GM23248 (cell line): ENCODE data around the gene MFAP1. TPM values are rescaled to one million over a fixed set of nuclear protein-coding genes. Genes with fewer than 3 reads are reported as not detected.

Source experiments
- DNase-seq: peaks from one replicate; pipeline ENCODE4 v3.0.0-alpha.2; 2015
- H2AFZ ChIP-seq: fragments of 200-600 bp; sonication (generic); 2 replicates; pipeline ENCODE4 v1.6.1; 2016; ENCODE audit warnings: antibody characterized with exemption
- H3F3A ChIP-seq: fragments of 200-600 bp; sonication (generic); 2 replicates; pipeline ENCODE4 v1.6.1; 2016; ENCODE audit warnings: mild to moderate bottlenecking, antibody characterized with exemption, mixed run types; ENCODE audit not compliant: insufficient read depth
- H3K27ac ChIP-seq: fragments of 200-600 bp; sonication (generic); 2 replicates; pipeline ENCODE4 v1.5.1; 2016; ENCODE audit warnings: mild to moderate bottlenecking
- H3K27me3 ChIP-seq: fragments of 200-600 bp; sonication (generic); replicated peaks from 2 replicates; pipeline ENCODE4 v1.6.1; 2016; ENCODE audit warnings: mild to moderate bottlenecking; ENCODE audit not compliant: insufficient read depth
- H3K36me3 ChIP-seq: fragments of 200-600 bp; sonication (generic); 2 replicates; pipeline ENCODE4 v1.6.1; 2016; ENCODE audit warnings: low read depth, mild to moderate bottlenecking
- H3K4me1 ChIP-seq: fragments of 200-600 bp; sonication (generic); 2 replicates; pipeline ENCODE4 v1.6.1; 2016; ENCODE audit warnings: mild to moderate bottlenecking; ENCODE audit not compliant: insufficient read depth
- H3K4me2 ChIP-seq: fragments of 200-600 bp; sonication (generic); one replicate; pipeline ENCODE4 v1.6.1; 2016; ENCODE audit warnings: mild to moderate bottlenecking; ENCODE audit not compliant: unreplicated experiment
- H3K4me3 ChIP-seq: fragments of 200-600 bp; sonication (generic); 2 replicates; pipeline ENCODE4 v1.5.1; 2016; ENCODE audit warnings: mild to moderate bottlenecking
- H3K79me2 ChIP-seq: fragments of 200-600 bp; sonication (generic); 2 replicates; pipeline ENCODE4 v1.6.1; 2016; ENCODE audit warnings: mild to moderate bottlenecking; ENCODE audit not compliant: insufficient read depth
- H3K9ac ChIP-seq: fragments of 200-600 bp; sonication (generic); 2 replicates; pipeline ENCODE4 v1.6.1; 2016; ENCODE audit warnings: mild to moderate bottlenecking
- H3K9me2 ChIP-seq: fragments of 200-600 bp; sonication (generic); 2 replicates; pipeline ENCODE4 v1.6.1; 2016; ENCODE audit warnings: mixed run types, mild to moderate bottlenecking, moderate library complexity; ENCODE audit not compliant: insufficient read depth
- H3K9me3 ChIP-seq: fragments of 200-600 bp; sonication (generic); one replicate; pipeline ENCODE4 v1.6.1; 2017; ENCODE audit warnings: low read depth
- H4K20me1 ChIP-seq: fragments of 200-600 bp; sonication (generic); 2 replicates; pipeline ENCODE4 v1.6.0; 2016; ENCODE audit not compliant: insufficient read depth
- EZH2 ChIP-seq: fragments of 200-600 bp; sonication (generic); IDR thresholded peaks from 2 replicates; pipeline ENCODE4 v1.6.1; 2018; ENCODE audit warnings: antibody characterized with exemption, mild to moderate bottlenecking; ENCODE audit not compliant: insufficient read depth, poor library complexity, severe bottlenecking
- EZH2phosphoT487 ChIP-seq: fragments of 200-600 bp; sonication (generic); IDR thresholded peaks from 2 replicates; pipeline ENCODE4 v1.6.1; 2018; ENCODE audit warnings: antibody characterized with exemption, moderate library complexity, mild to moderate bottlenecking, low read depth; ENCODE audit not compliant: insufficient read depth
- WGBS, 2 experiments: methylation state at CpG; one replicate each; pipeline ENCODE4 v1.1.6; 2015 to 2017; ENCODE audit warnings: low lambda C conversion rate in 2 of 2, low coverage in 1 of 2; ENCODE audit errors: missing lambda C conversion rate in 2 of 2; 5-methylcytosine and 5-hydroxymethylcytosine counted together
- in situ Hi-C: fragments of 300-500 bp; cut with MboI; formaldehyde crosslinking; loops from 2 replicates; pipeline ENCODE4 v1.15.0; 2020
- polyA plus RNA-seq: library from polyadenylated mRNA; unstranded; fragments of >200 nt; fragmentation: Nextera tagmentation; extraction: Ambion mirVana; gene quantifications from 2 replicates; pipeline ENCODE4 v1.2.1, GENCODE V29; 2016
- total RNA-seq: library from RNA; depleted of rRNA; stranded (reverse); fragments of >200 nt; shearing (Covaris generic); gene quantifications from 2 replicates; pipeline ENCODE4 v1.2.3, GENCODE V29; 2014; rRNA removed

MFAP1 gene
- total RNA-seq (14.4 and 24.6 TPM in 2 replicates), polyA plus RNA-seq (30.2 and 33.1 TPM in 2 replicates)

GRCh38 chr15:43824302-43825246, at the start of gene MFAP1:
TSS of gene MFAP1 (minus strand) at chr15:43824690. CDS start at chr15:43824569, 121 bp downstream.
- peaks cover 26% of the 10 kb centered on the region; the same call in 1 of the 2 replicates for H3K4me1 ChIP-seq
- H3K4me2 ChIP-seq: peak within 1 kb of the TSS; percentile 76
- H4K20me1 ChIP-seq: no peaks in the 10 kb centered on the region
- TF ChIP-seq EZH2phosphoT487 (no peak), EZH2 (no peak)
- H3K9ac ChIP-seq: peak within 1 kb of the TSS; percentile 98
- no peaks in the 10 kb centered on the region for H3K9me3 ChIP-seq
- peak within 1 kb of the TSS; percentile 97 for H2AFZ ChIP-seq
- H3K27me3 ChIP-seq: no peaks in the 10 kb centered on the region
- H3F3A ChIP-seq: peaks cover 12% of the 10 kb centered on the region; the same call in 1 of the 2 replicates
- H3K27ac ChIP-seq: peak within 1 kb of the TSS; percentile 94
- 10% methylated on average over 46 of the region's 46 CpGs for WGBS, 2 experiments
- H3K79me2 ChIP-seq: peaks cover 80% of the 10 kb centered on the region
- H3K9me2 ChIP-seq: no peaks in the 10 kb centered on the region
- DNase-seq: peak; percentile 98
- in situ Hi-C loops: no loop called here
- H3K4me3 ChIP-seq: peak within 1 kb of the TSS; percentile 98
- no peaks in the 10 kb centered on the region for H3K36me3 ChIP-seq

GRCh38 chr15:43873651-43874050, 49.2 kb upstream of the MFAP1 start:
- in situ Hi-C loops: loop anchor here (10.0 kb wide), 1 partner anchor 341 kb away; no protein-coding TSS in a partner anchor
- TF ChIP-seq EZH2 (no peak), EZH2phosphoT487 (no peak)
- Histone ChIP-seq H2AFZ (no peak overlapping the region), H3F3A (no peaks in the 10 kb centered on the region), H3K4me1 (no peaks in the 10 kb centered on the region), H3K79me2 (no peaks in the 10 kb centered on the region), H3K27me3 (no peaks in the 10 kb centered on the region), H3K4me2 (no peak overlapping the region), H3K9me3 (no peaks in the 10 kb centered on the region), H3K27ac (no peak overlapping the region), H3K4me3 (no peak overlapping the region), H3K9ac (no peak overlapping the region), H3K36me3 (no peaks in the 10 kb centered on the region), H4K20me1 (no peaks in the 10 kb centered on the region), H3K9me2 (no peaks in the 10 kb centered on the region)
- WGBS, 2 experiments: 96 to 99% methylated on average over 10 of the region's 10 CpGs
- DNase-seq: no peak

GRCh38 chr15:43872416-43873020, 48.0 kb upstream of the MFAP1 start:
- Histone ChIP-seq H3K4me1 (no peaks in the 10 kb centered on the region), H3F3A (no peaks in the 10 kb centered on the region), H3K79me2 (no peaks in the 10 kb centered on the region), H3K27me3 (no peaks in the 10 kb centered on the region), H3K27ac (no peak overlapping the region), H2AFZ (peak overlapping the region; percentile 12; the same call in 1 of the 2 replicates), H3K9me3 (no peaks in the 10 kb centered on the region), H3K9ac (no peak overlapping the region), H3K4me3 (no peak overlapping the region), H4K20me1 (no peaks in the 10 kb centered on the region), H3K9me2 (no peaks in the 10 kb centered on the region), H3K36me3 (no peaks in the 10 kb centered on the region), H3K4me2 (no peak overlapping the region)
- peak; percentile 89 for DNase-seq
- whole genome bisulfite sequencing, 2 experiments: 47 to 53% methylated on average over 6 of the region's 6 CpGs
- no peak for TF ChIP-seq EZH2
- TF ChIP-seq EZH2phosphoT487: no peak
- in situ Hi-C loops: loop anchor here (10.0 kb wide), 1 partner anchor 342 kb away; no protein-coding TSS in a partner anchor

GRCh38 chr15:43871835-43872234, 47.3 kb upstream of the MFAP1 start:
- H2AFZ ChIP-seq: no peak overlapping the region
- H3K79me2 ChIP-seq: no peaks in the 10 kb centered on the region
- H4K20me1 ChIP-seq: no peaks in the 10 kb centered on the region
- no peaks in the 10 kb centered on the region for H3K9me2 ChIP-seq
- no peak for DNase-seq
- no peaks in the 10 kb centered on the region for H3K36me3 ChIP-seq
- H3K27ac ChIP-seq: no peak overlapping the region
- no peaks in the 10 kb centered on the region for H3K27me3 ChIP-seq
- no peak overlapping the region for H3K4me2 ChIP-seq
- H3F3A ChIP-seq: no peaks in the 10 kb centered on the region
- no peak for TF ChIP-seq EZH2
- TF ChIP-seq EZH2phosphoT487: no peak
- in situ Hi-C loops: loop anchor here (10.0 kb wide), 1 partner anchor 343 kb away; no protein-coding TSS in a partner anchor
- WGBS, 2 experiments: 73 to 88% methylated on average over 2 of the region's 2 CpGs
- no peak overlapping the region for H3K9ac ChIP-seq
- no peaks in the 10 kb centered on the region for H3K4me1 ChIP-seq
- no peaks in the 10 kb centered on the region for H3K9me3 ChIP-seq
- H3K4me3 ChIP-seq: no peak overlapping the region
